Measurements from ENCODE around the gene SRSF9. TPM values are rescaled to one million over a fixed set of nuclear protein-coding genes. Genes with fewer than 3 reads are reported as not detected.

Gene SRSF9
- total and polyA plus RNA-seq, 2 of the 13 experiments (the other 11 are each of a cell fraction or from before 2014, with no cell fraction given), result 125 to 144 TPM

GRCh38 chr12:120445911-120446843 is 23.4 kb downstream of the SRSF9 start, which contains the start of the genes GATC and TRIAP1 (continued):
- peak; percentile 74 for TF ChIP-seq ISL2 (CRISPR knock-in tag; IDR thresholded peaks at IDR 0.05)
- peak; percentile 96 for TF ChIP-seq ERF (CRISPR knock-in tag; IDR thresholded peaks at IDR 0.05)
- 0 out of 2 replicates have a peak, but pooled peaks have one; percentile 71 for TF ChIP-seq KLF15 (CRISPR knock-in tag; IDR thresholded peaks at IDR 0.05; ENCODE audit: borderline replicate concordance)
- TF ChIP-seq ZNF24 (IDR thresholded peaks at IDR 0.05), result no peak
- TF ChIP-seq POLR2G (IDR thresholded peaks at IDR 0.05; ENCODE audit: low read depth, low read length), result peak; percentile 98
- TF ChIP-seq RARG (CRISPR knock-in tag; IDR thresholded peaks at IDR 0.05; ENCODE audit: low read depth), result no peak
- TF ChIP-seq NBN (conservative IDR thresholded peaks at IDR 0.05), result no peak
- TF ChIP-seq FOSL2 (CRISPR knock-in tag; IDR thresholded peaks at IDR 0.05), result peak; percentile 71
- TF ChIP-seq ZNF350 (CRISPR knock-in tag; IDR thresholded peaks at IDR 0.05; ENCODE audit: borderline replicate concordance, low read depth), result peak; percentile 97
- TF ChIP-seq ZFP90 (CRISPR knock-in tag; IDR thresholded peaks at IDR 0.05; ENCODE audit: borderline replicate concordance), result peak; percentile 92
- TF ChIP-seq ZNF18 (CRISPR knock-in tag; IDR thresholded peaks at IDR 0.05; ENCODE audit: insufficient replicate concordance), result peak; percentile 50
- no peak for TF ChIP-seq ZNF333 (CRISPR knock-in tag; IDR thresholded peaks at IDR 0.05; ENCODE audit: borderline replicate concordance)
- TF ChIP-seq BRF2 (CRISPR knock-in tag; IDR thresholded peaks at IDR 0.05), result no peak
- TF ChIP-seq ZNF484 (CRISPR knock-in tag; IDR thresholded peaks at IDR 0.05; ENCODE audit: borderline replicate concordance, low read depth), result no peak; the same call in 1 of the 2 replicates
- TF ChIP-seq ZNF557 (CRISPR knock-in tag; IDR thresholded peaks at IDR 0.05), result 0 out of 2 replicates have a peak, but pooled peaks have one; percentile 12
- TF ChIP-seq, protein P1, sequence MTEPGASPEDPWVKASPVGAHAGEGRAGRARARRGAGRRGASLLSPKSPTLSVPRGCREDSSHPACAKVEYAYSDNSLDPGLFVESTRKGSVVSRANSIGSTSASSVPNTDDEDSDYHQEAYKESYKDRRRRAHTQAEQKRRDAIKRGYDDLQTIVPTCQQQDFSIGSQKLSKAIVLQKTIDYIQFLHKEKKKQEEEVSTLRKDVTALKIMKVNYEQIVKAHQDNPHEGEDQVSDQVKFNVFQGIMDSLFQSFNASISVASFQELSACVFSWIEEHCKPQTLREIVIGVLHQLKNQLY (CRISPR knock-in tag; IDR thresholded peaks at IDR 0.05), result peak; percentile 79
- peak; percentile 81 for TF ChIP-seq ZNF501 (CRISPR knock-in tag; IDR thresholded peaks at IDR 0.05)
- TF ChIP-seq ZNF205 (CRISPR knock-in tag; IDR thresholded peaks at IDR 0.05), result peak; percentile 78
- no peak for TF ChIP-seq PHF5A (CRISPR knock-in tag; IDR thresholded peaks at IDR 0.05; ENCODE audit: low read depth, unreplicated experiment)
- TF ChIP-seq, protein P2, sequence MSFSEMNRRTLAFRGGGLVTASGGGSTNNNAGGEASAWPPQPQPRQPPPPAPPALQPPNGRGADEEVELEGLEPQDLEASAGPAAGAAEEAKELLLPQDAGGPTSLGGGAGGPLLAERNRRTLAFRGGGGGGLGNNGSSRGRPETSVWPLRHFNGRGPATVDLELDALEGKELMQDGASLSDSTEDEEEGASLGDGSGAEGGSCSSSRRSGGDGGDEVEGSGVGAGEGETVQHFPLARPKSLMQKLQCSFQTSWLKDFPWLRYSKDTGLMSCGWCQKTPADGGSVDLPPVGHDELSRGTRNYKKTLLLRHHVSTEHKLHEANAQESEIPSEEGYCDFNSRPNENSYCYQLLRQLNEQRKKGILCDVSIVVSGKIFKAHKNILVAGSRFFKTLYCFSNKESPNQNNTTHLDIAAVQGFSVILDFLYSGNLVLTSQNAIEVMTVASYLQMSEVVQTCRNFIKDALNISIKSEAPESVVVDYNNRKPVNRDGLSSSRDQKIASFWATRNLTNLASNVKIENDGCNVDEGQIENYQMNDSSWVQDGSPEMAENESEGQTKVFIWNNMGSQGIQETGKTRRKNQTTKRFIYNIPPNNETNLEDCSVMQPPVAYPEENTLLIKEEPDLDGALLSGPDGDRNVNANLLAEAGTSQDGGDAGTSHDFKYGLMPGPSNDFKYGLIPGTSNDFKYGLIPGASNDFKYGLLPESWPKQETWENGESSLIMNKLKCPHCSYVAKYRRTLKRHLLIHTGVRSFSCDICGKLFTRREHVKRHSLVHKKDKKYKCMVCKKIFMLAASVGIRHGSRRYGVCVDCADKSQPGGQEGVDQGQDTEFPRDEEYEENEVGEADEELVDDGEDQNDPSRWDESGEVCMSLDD (CRISPR knock-in tag; IDR thresholded peaks at IDR 0.05; ENCODE audit: borderline replicate concordance), result no peak
- 0 out of 2 replicates have a peak, but pooled peaks have one; percentile 73 for TF ChIP-seq ZNF256 (CRISPR knock-in tag; conservative IDR thresholded peaks at IDR 0.05)
- peak; percentile 88 for TF ChIP-seq ZNF891 (CRISPR knock-in tag; IDR thresholded peaks at IDR 0.05)
- TF ChIP-seq ZNF616 (CRISPR knock-in tag; IDR thresholded peaks at IDR 0.05; ENCODE audit: low read depth), result 0 out of 2 replicates have a peak, but pooled peaks have one; percentile 51
- TF ChIP-seq ZFP62 (CRISPR knock-in tag; IDR thresholded peaks at IDR 0.05), result no peak

Measured in HepG2 (cell line).